GM12878 (cell line): ENCODE data around the gene SMTNL1. TPM values are rescaled to one million over a fixed set of nuclear protein-coding genes. Genes with fewer than 3 reads are reported as not detected.

Experiments
- ATAC-seq: fragments of 200-7000 bp; cut with Tn5 transposase; 3 replicates; pipeline ENCODE4 v1.9.1; 2020; ENCODE audit warnings: mild to moderate bottlenecking, moderate library complexity
- BruUV-seq: library from RNA; stranded (reverse); fragments of 400-500 nt; replicated peaks from 2 replicates; lab custom pipeline; 2021; lab: Mats Ljungman, UMichigan
- CTCF ChIA-PET: fragments of 300-600 bp; sonication (Branson Sonifier 250); formaldehyde crosslinking; extraction: SDS; loops from one replicate; lab custom pipeline; 2021; ENCODE audit warnings: inconsistent platforms; lab: Yijun Ruan, JAX
- POLR2A ChIA-PET: fragments of 350-600 bp; formaldehyde crosslinking; extraction: SDS; loops from one replicate; lab custom pipeline; 2021; ENCODE audit warnings: inconsistent platforms; lab: Charles Lee
- RAD21 ChIA-PET: fragments of 300-600 bp; sonication (Branson Sonifier 250); formaldehyde crosslinking; loops from one replicate; lab custom pipeline; 2023; ENCODE audit warnings: antibody characterized with exemption; ENCODE audit not compliant: unreplicated experiment; lab: Charles Lee
- SMC1A ChIA-PET: fragments of 300-600 bp; sonication (Branson Sonifier 250); formaldehyde crosslinking; loops from one replicate; lab custom pipeline; 2023; ENCODE audit not compliant: unreplicated experiment, uncharacterized antibody; lab: Charles Lee
- DNase-seq: peaks from one replicate; pipeline ENCODE4 v3.0.0-alpha.2; 2011; ENCODE audit warnings: low read depth, low spot score
- FAIRE-seq: peaks from 3 replicates; lab custom pipeline; 2011; peaks lifted over from hg19 to GRCh38; lab: Jason Lieb, UNC
- H2AFZ ChIP-seq: 2 replicates; pipeline ENCODE4 v1.6.0; 2011; ENCODE audit warnings: low read depth, low read length, control low read depth; ENCODE audit not compliant: control insufficient read depth
- H3K27ac ChIP-seq: 2 replicates; pipeline ENCODE4 v1.5.1; 2011; ENCODE audit warnings: control low read depth; ENCODE audit not compliant: control insufficient read depth, insufficient read depth
- H3K27me3 ChIP-seq, 2 experiments: replicated peaks in 1 of 2; 2 replicates each; pipeline versions ENCODE4 v1.6.0 to v1.6.1; 2011; ENCODE audit warnings: low read length in 1 of 2; ENCODE audit not compliant: control insufficient read depth in 2 of 2, insufficient read depth in 2 of 2
- H3K36me3 ChIP-seq, 2 experiments: 2 replicates each; pipeline ENCODE4 v1.5.1; 2011; ENCODE audit warnings: low read length in 1 of 2; ENCODE audit not compliant: control insufficient read depth in 2 of 2, insufficient read depth in 2 of 2
- H3K4me1 ChIP-seq: 2 replicates; pipeline ENCODE4 v1.6.1; 2011; ENCODE audit warnings: mild to moderate bottlenecking, low read length, moderate library complexity, mixed read lengths; ENCODE audit not compliant: control insufficient read depth, insufficient read depth
- H3K4me2 ChIP-seq: 2 replicates; pipeline ENCODE4 v1.6.0; 2011; ENCODE audit warnings: control low read depth; ENCODE audit not compliant: control insufficient read depth, insufficient read depth
- H3K4me3 ChIP-seq: fragments of 200-600 bp; sonication (generic); 2 replicates; pipeline ENCODE4 v1.5.1; 2016
- H3K79me2 ChIP-seq: 2 replicates; pipeline ENCODE4 v1.6.0; 2011; ENCODE audit warnings: low read length; ENCODE audit not compliant: control insufficient read depth, insufficient read depth
- H3K9ac ChIP-seq: 2 replicates; pipeline ENCODE4 v1.8.0; 2011; ENCODE audit warnings: low read length, control low read depth, mixed read lengths; ENCODE audit not compliant: control insufficient read depth, insufficient read depth
- H3K9me3 ChIP-seq: replicated peaks from 3 replicates; pipeline ENCODE4 v1.5.1; 2011; ENCODE audit warnings: mild to moderate bottlenecking, low read length; ENCODE audit not compliant: control insufficient read depth, insufficient read depth
- H4K20me1 ChIP-seq: 2 replicates; pipeline ENCODE4 v1.6.0; 2011; ENCODE audit not compliant: control insufficient read depth, insufficient read depth
- CBX3 ChIP-seq: fragments of 200-600 bp; sonication (generic); IDR thresholded peaks from 2 replicates; pipeline ENCODE4 v1.6.1; 2016; ENCODE audit warnings: low read depth, borderline replicate concordance
- CHD2 ChIP-seq: IDR thresholded peaks from 2 replicates; pipeline ENCODE4 v1.6.1; 2011; ENCODE audit warnings: low read depth, low read length, improper control_type of control experiment, borderline replicate concordance
- IKZF1 ChIP-seq: fragments of 450-650 bp; conservative IDR thresholded peaks from 2 replicates; pipeline ENCODE4 v1.6.1; 2017; ENCODE audit warnings: antibody characterized with exemption, mild to moderate bottlenecking
- LARP7 ChIP-seq: fragments of 450-650 bp; IDR thresholded peaks from 2 replicates; pipeline ENCODE4 v1.6.1; 2017; ENCODE audit warnings: mild to moderate bottlenecking
- POLR2AphosphoS2 ChIP-seq: IDR thresholded peaks from 2 replicates; pipeline ENCODE4 v1.6.1; 2011; ENCODE audit warnings: low read depth, mild to moderate bottlenecking, low read length, improper control_type of control experiment, moderate library complexity
- POLR2AphosphoS5 ChIP-seq: IDR thresholded peaks from 2 replicates; pipeline ENCODE4 v1.6.1; 2011; ENCODE audit warnings: mild to moderate bottlenecking, low read length, inconsistent platforms
- RAD21 ChIP-seq: IDR thresholded peaks from 2 replicates; pipeline ENCODE4 v1.6.1; 2011; ENCODE audit warnings: mild to moderate bottlenecking, low read depth, low read length, moderate library complexity; ENCODE audit not compliant: insufficient read depth
- SUPT20H ChIP-seq: IDR thresholded peaks from 2 replicates; pipeline ENCODE4 v1.6.1; 2011; ENCODE audit warnings: low read depth, mild to moderate bottlenecking, low read length, moderate library complexity, borderline replicate concordance; ENCODE audit not compliant: control insufficient read depth
- YY1 ChIP-seq: IDR thresholded peaks from 2 replicates; pipeline ENCODE4 v1.6.1; 2011; ENCODE audit warnings: low read depth, mild to moderate bottlenecking, low read length
- WGBS: methylation state at CpG from one replicate; pipeline ENCODE4 v1.1.6; 2016; ENCODE audit warnings: low lambda C conversion rate; ENCODE audit not compliant: insufficient replicate concordance, insufficient coverage; ENCODE audit errors: missing lambda C conversion rate; 5-methylcytosine and 5-hydroxymethylcytosine counted together
- in situ Hi-C: fragments of 300-500 bp; cut with MboI; formaldehyde crosslinking; loops from 9 replicates; pipeline ENCODE4 v1.14.3; 2018; ENCODE audit warnings: mixed read lengths
- intact Hi-C: fragments of 100-400 bp; cut with micrococcal nuclease; formaldehyde crosslinking; loops from one replicate; pipeline ENCODE4 v1.14.2; 2022; ENCODE audit not compliant: unreplicated experiment
- polyA plus RNA-seq, 11 experiments: library from polyadenylated mRNA; depleted of rRNA in 4 of 11; unstranded in 6 of 11; stranded (reverse) in 5 of 11; fragments of >200 nt; fragmentation: Nextera tagmentation in 4 of 11; fragmentation: Illumina TruSeq in 1 of 11; extraction: Ambion mirVana in 4 of 11; extraction: Trizol in 1 of 11; gene quantifications; 1 replicate in 1 of 11; 2 replicates in 10 of 11; pipeline versions ENCODE4 v1.2.1 to v1.2.3, GENCODE V29; 2011 to 2016; ENCODE audit warnings: inconsistent platforms in 2 of 11, missing spikeins in 2 of 11, low read depth in 1 of 11
- total RNA-seq, 4 experiments: library from RNA; depleted of rRNA in 3 of 4; stranded (reverse); fragments of >200 nt in 3 of 4; fragmentation: Illumina TruSeq in 1 of 4; extraction: Trizol in 1 of 4; gene quantifications; 2 replicates each; pipeline versions ENCODE4 v1.2.1 to v1.2.3, GENCODE V29; 2013 to 2021
- TF ChIP-seq, protein P1 (sequence below): fragments of 450-650 bp; IDR thresholded peaks from 2 replicates; pipeline ENCODE4 v1.6.1; 2017; ENCODE audit warnings: mild to moderate bottlenecking, moderate library complexity
- TF ChIP-seq, protein P2 (sequence below): fragments of 450-650 bp; IDR thresholded peaks from 2 replicates; pipeline ENCODE4 v1.6.1; 2018; ENCODE audit warnings: mild to moderate bottlenecking, low read depth, moderate library complexity; ENCODE audit not compliant: partially characterized antibody

SMTNL1 gene
- total and polyA plus RNA-seq, 10 of the 15 experiments (the other 5 are each of a cell fraction or from before 2014, with no cell fraction given), result 0.06 to 0.17 (median 0.10) TPM; not detected in 7

DNA sequence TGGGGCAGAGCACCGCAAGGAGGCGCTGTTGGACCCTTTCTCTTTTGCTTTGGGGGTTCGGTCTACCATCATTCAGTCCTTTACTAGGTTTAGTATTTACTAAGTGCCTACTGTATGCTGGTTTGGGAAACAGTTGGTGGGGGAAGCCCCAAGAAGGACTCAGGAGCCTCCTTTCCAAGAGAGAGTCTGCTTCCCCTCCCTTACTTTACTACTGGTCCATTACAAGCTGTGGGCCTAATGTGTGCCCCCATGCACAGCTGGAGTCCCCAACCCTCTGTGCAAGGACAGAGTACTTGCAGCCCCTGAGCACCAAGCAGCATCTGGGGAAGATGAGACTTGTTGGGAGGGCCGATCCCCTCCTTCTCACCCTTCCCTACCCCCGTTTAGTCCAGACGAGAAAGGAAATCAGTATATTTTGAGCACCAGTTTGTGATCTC, 31.0 kb downstream of the SMTNL1 start (continued):
- TF ChIP-seq, protein P1, sequence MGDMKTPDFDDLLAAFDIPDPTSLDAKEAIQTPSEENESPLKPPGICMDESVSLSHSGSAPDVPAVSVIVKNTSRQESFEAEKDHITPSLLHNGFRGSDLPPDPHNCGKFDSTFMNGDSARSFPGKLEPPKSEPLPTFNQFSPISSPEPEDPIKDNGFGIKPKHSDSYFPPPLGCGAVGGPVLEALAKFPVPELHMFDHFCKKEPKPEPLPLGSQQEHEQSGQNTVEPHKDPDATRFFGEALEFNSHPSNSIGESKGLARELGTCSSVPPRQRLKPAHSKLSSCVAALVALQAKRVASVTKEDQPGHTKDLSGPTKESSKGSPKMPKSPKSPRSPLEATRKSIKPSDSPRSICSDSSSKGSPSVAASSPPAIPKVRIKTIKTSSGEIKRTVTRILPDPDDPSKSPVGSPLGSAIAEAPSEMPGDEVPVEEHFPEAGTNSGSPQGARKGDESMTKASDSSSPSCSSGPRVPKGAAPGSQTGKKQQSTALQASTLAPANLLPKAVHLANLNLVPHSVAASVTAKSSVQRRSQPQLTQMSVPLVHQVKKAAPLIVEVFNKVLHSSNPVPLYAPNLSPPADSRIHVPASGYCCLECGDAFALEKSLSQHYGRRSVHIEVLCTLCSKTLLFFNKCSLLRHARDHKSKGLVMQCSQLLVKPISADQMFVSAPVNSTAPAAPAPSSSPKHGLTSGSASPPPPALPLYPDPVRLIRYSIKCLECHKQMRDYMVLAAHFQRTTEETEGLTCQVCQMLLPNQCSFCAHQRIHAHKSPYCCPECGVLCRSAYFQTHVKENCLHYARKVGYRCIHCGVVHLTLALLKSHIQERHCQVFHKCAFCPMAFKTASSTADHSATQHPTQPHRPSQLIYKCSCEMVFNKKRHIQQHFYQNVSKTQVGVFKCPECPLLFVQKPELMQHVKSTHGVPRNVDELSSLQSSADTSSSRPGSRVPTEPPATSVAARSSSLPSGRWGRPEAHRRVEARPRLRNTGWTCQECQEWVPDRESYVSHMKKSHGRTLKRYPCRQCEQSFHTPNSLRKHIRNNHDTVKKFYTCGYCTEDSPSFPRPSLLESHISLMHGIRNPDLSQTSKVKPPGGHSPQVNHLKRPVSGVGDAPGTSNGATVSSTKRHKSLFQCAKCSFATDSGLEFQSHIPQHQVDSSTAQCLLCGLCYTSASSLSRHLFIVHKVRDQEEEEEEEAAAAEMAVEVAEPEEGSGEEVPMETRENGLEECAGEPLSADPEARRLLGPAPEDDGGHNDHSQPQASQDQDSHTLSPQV, result no peak
- TF ChIP-seq IKZF1 (0 out of 2 replicates have a peak, but pooled peaks have one; percentile 7), LARP7 (peak; percentile 3; the same call in 1 of the 2 replicates), RAD21 (peak; percentile 87), CBX3 (no peak), SUPT20H (no peak)

GRCh38 chr11:57571606-57572005, 34.2 kb downstream of the SMTNL1 start:
- FAIRE-seq (no peak), ATAC-seq (no peak), DNase-seq (no peak)
- Histone ChIP-seq H3K4me1 (no peaks in the 10 kb centered on the region), H3K79me2 (peaks cover 9% of the 10 kb centered on the region), H3K9me3 (no peaks in the 10 kb centered on the region), H4K20me1 (no peaks in the 10 kb centered on the region), H3K4me3 (no peak overlapping the region), H3K27ac (no peak overlapping the region), H3K36me3 (no peaks in the 10 kb centered on the region), H3K27me3 (no peaks in the 10 kb centered on the region), H3K9ac (no peak overlapping the region), H2AFZ (no peak overlapping the region), H3K4me2 (no peak overlapping the region)
- in situ Hi-C loops (no loop called here), intact Hi-C loops (no loop called here)
- WGBS, result 0% methylated on average over 2 of the region's 2 CpGs
- BruUV-seq, result no TSS peak
- ChIA-PET POLR2A (interaction anchor here (1.7 kb wide), 1 partner anchor 69 kb away, joined by 7 read pairs; no protein-coding TSS in a partner anchor), CTCF (interaction anchor here (0.7 to 9.2 kb wide), 6 partner anchors 12 to 220 kb away, joined by 3 to 319 read pairs (median 3); no protein-coding TSS in a partner anchor), SMC1A (interaction anchor here (0.7 to 3.2 kb wide), 3 partner anchors 69 to 169 kb away, joined by 3 to 19 read pairs (median 5); no protein-coding TSS in a partner anchor), RAD21 (interaction anchor here (0.9 to 2.3 kb wide), 3 partner anchors 69 to 229 kb away, joined by 3 to 7 read pairs (median 7); no protein-coding TSS in a partner anchor)
- TF ChIP-seq YY1 (no peak), CBX3 (no peak), POLR2AphosphoS2 (no peak), CHD2 (no peak), POLR2AphosphoS5 (no peak)
- TF ChIP-seq, protein P2, sequence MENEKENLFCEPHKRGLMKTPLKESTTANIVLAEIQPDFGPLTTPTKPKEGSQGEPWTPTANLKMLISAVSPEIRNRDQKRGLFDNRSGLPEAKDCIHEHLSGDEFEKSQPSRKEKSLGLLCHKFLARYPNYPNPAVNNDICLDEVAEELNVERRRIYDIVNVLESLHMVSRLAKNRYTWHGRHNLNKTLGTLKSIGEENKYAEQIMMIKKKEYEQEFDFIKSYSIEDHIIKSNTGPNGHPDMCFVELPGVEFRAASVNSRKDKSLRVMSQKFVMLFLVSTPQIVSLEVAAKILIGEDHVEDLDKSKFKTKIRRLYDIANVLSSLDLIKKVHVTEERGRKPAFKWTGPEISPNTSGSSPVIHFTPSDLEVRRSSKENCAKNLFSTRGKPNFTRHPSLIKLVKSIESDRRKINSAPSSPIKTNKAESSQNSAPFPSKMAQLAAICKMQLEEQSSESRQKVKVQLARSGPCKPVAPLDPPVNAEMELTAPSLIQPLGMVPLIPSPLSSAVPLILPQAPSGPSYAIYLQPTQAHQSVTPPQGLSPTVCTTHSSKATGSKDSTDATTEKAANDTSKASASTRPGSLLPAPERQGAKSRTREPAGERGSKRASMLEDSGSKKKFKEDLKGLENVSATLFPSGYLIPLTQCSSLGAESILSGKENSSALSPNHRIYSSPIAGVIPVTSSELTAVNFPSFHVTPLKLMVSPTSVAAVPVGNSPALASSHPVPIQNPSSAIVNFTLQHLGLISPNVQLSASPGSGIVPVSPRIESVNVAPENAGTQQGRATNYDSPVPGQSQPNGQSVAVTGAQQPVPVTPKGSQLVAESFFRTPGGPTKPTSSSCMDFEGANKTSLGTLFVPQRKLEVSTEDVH, result no peak
